K562 (cell line): ENCODE data around the gene FAM83B. TPM values are rescaled to one million over a fixed set of nuclear protein-coding genes. Genes with fewer than 3 reads are reported as not detected.

Experiments used
- ATAC-seq: fragments of 200-7000 bp; cut with Tn5 transposase; 3 replicates; pipeline ENCODE4 v1.9.1; 2020; ENCODE audit warnings: moderate library complexity
- BruUV-seq: library from RNA; stranded (reverse); fragments of 400-500 nt; replicated peaks from 2 replicates; lab custom pipeline; 2021; lab: Mats Ljungman, UMichigan
- CTCF ChIA-PET: fragments of 300-600 bp; formaldehyde crosslinking; extraction: SDS; loops from one replicate; lab custom pipeline; 2021; ENCODE audit warnings: low intra/inter-chr PET ratio; lab: Yijun Ruan, JAX
- POLR2A ChIA-PET: fragments of 300-600, 350-650 bp; sonication (Branson Sonifier 250); formaldehyde crosslinking; extraction: SDS; loops from one replicate; lab custom pipeline; 2021; ENCODE audit warnings: antibody characterized with exemption, inconsistent platforms; lab: Yijun Ruan, JAX
- DNase-seq, 4 experiments: peaks; one replicate each; pipeline versions ENCODE4 v3.0.0 to v3.0.0-alpha.2; 2011 to 2018; ENCODE audit warnings: low spot score in 3 of 4, mixed read lengths in 3 of 4; ENCODE audit errors: extremely low read depth in 1 of 4
- FAIRE-seq: peaks from 2 replicates; lab custom pipeline; 2011; peaks lifted over from hg19 to GRCh38; lab: Jason Lieb, UNC
- H2AFZ ChIP-seq: 2 replicates; pipeline ENCODE4 v1.6.0; 2011; ENCODE audit warnings: low read depth, low read length, control low read depth, inconsistent platforms
- H3K27ac ChIP-seq: fragments of 200-600 bp; 3 replicates; pipeline ENCODE4 v1.8.0; 2011; ENCODE audit warnings: low read depth, mild to moderate bottlenecking, control low read depth, inconsistent platforms, low read length, moderate library complexity, mixed read lengths; ENCODE audit errors: extremely low read depth
- H3K27me3 ChIP-seq, 2 experiments: fragments of 300-600 bp in 1 of 2; 2 replicates in 1 of 2; 3 replicates in 1 of 2; pipeline versions ENCODE4 v1.6.0 to v1.8.0; 2011; ENCODE audit warnings: inconsistent platforms in 2 of 2, low read length in 2 of 2, mild to moderate bottlenecking in 1 of 2, mixed read lengths in 1 of 2, moderate library complexity in 1 of 2; ENCODE audit not compliant: control insufficient read depth in 2 of 2, insufficient read depth in 2 of 2
- H3K36me3 ChIP-seq: fragments of 300-600 bp; 3 replicates; pipeline ENCODE4 v1.8.0; 2011; ENCODE audit warnings: mild to moderate bottlenecking, low read length, inconsistent platforms; ENCODE audit not compliant: control insufficient read depth, insufficient read depth
- H3K4me1 ChIP-seq, 2 experiments: fragments of 200-600 bp in 1 of 2; replicated peaks in 1 of 2; 2 replicates in 1 of 2; 3 replicates in 1 of 2; pipeline versions ENCODE4 v1.5.1 to v1.8.0; 2011; ENCODE audit warnings: inconsistent platforms in 2 of 2, low read length in 2 of 2, mild to moderate bottlenecking in 1 of 2, mixed read lengths in 1 of 2, moderate library complexity in 1 of 2; ENCODE audit not compliant: control insufficient read depth in 2 of 2, insufficient read depth in 2 of 2
- H3K4me2 ChIP-seq: 2 replicates; pipeline ENCODE4 v1.6.1; 2011; ENCODE audit warnings: low read length, control low read depth, inconsistent platforms, mixed read lengths; ENCODE audit not compliant: insufficient read depth
- H3K4me3 ChIP-seq: fragments of 200-600 bp; sonication (generic), shearing (Covaris generic); 2 replicates; pipeline ENCODE4 v1.5.1; 2016; ENCODE audit warnings: control low read depth, inconsistent platforms
- H3K79me2 ChIP-seq: fragments of 200-600 bp; 3 replicates; pipeline ENCODE4 v1.8.0; 2011; ENCODE audit warnings: low read length, inconsistent platforms; ENCODE audit not compliant: control insufficient read depth, insufficient read depth
- H3K9ac ChIP-seq, 2 experiments: 2 replicates each; pipeline versions ENCODE4 v1.6.0 to v1.6.1; 2011; ENCODE audit warnings: low read depth in 2 of 2, low read length in 2 of 2, control low read depth in 1 of 2, inconsistent platforms in 1 of 2, mild to moderate bottlenecking in 1 of 2, mixed read lengths in 1 of 2; ENCODE audit not compliant: insufficient read depth in 1 of 2
- H3K9me1 ChIP-seq: one replicate; pipeline ENCODE4 v1.6.0; 2011; ENCODE audit warnings: inconsistent platforms, mild to moderate bottlenecking, low read length, moderate library complexity; ENCODE audit not compliant: control insufficient read depth, insufficient read depth
- H3K9me3 ChIP-seq: replicated peaks from 2 replicates; pipeline ENCODE4 v1.5.1; 2011; ENCODE audit warnings: low read depth, low read length, inconsistent platforms; ENCODE audit not compliant: control insufficient read depth, insufficient read depth
- H4K20me1 ChIP-seq: replicated peaks from 2 replicates; pipeline ENCODE4 v1.6.1; 2011; ENCODE audit warnings: low read length, inconsistent platforms, mixed read lengths; ENCODE audit not compliant: control insufficient read depth, insufficient read depth
- CHD1 ChIP-seq: fragments of 200-600 bp; sonication (generic); IDR thresholded peaks from one replicate; pipeline ENCODE4 v1.6.1; 2012; ENCODE audit warnings: mild to moderate bottlenecking, moderate library complexity, low read length, inconsistent platforms
- E2F6 ChIP-seq, 2 experiments: IDR thresholded peaks; 2 replicates each; pipeline ENCODE4 v1.6.1; 2011; ENCODE audit warnings: borderline replicate concordance in 1 of 2, control low read depth in 1 of 2, low read depth in 1 of 2, low read length in 1 of 2, mild to moderate bottlenecking in 1 of 2, mixed read lengths in 1 of 2, moderate library complexity in 1 of 2; ENCODE audit not compliant: insufficient read depth in 1 of 2, insufficient read length in 1 of 2, poor library complexity in 1 of 2, severe bottlenecking in 1 of 2; ENCODE audit errors: extremely low read depth in 1 of 2
- ETV6 ChIP-seq, 3 experiments: fragments of 150-350 bp in 1 of 3; sonication (generic) in 1 of 3; formaldehyde crosslinking in 1 of 3; IDR thresholded peaks; 2 replicates each; pipeline versions ENCODE4 v1.6.1 to v1.8.0; 2014 to 2022; ENCODE audit warnings: borderline replicate concordance in 2 of 3, low read depth in 2 of 3, antibody characterized with exemption in 1 of 3, low read length in 1 of 3, mild to moderate bottlenecking in 1 of 3, missing genetic modification reagents in 1 of 3
- HMGXB4 ChIP-seq: sonication (generic); formaldehyde crosslinking; IDR thresholded peaks from 2 replicates; pipeline ENCODE4 v1.8.1; 2023; ENCODE audit warnings: mild to moderate bottlenecking, missing genetic modification reagents
- JUND ChIP-seq, 2 experiments: IDR thresholded peaks; 2 replicates in 1 of 2; 3 replicates in 1 of 2; pipeline ENCODE4 v1.6.1; 2011; ENCODE audit warnings: borderline replicate concordance in 2 of 2, low read depth in 2 of 2, low read length in 2 of 2, improper control_type of control experiment in 1 of 2, missing biosample characterization in 1 of 2, missing genetic modification characterization in 1 of 2, missing genetic modification reagents in 1 of 2
- L3MBTL2 ChIP-seq: fragments of 450-650 bp; IDR thresholded peaks from 2 replicates; pipeline ENCODE4 v1.6.1; 2016; ENCODE audit warnings: mild to moderate bottlenecking, moderate library complexity
- LARP7 ChIP-seq: fragments of 450-650 bp; IDR thresholded peaks from 2 replicates; pipeline ENCODE4 v1.6.1; 2016
- NFE2L1 ChIP-seq: fragments of 450-650 bp; IDR thresholded peaks from 2 replicates; pipeline ENCODE4 v1.6.1; 2016; ENCODE audit warnings: missing genetic modification characterization, low read depth, mild to moderate bottlenecking, missing compliant biosample characterization, moderate library complexity, borderline replicate concordance
- NR1H2 ChIP-seq: sonication (generic); formaldehyde crosslinking; IDR thresholded peaks from 2 replicates; pipeline ENCODE4 v1.4.0; 2020; ENCODE audit warnings: mild to moderate bottlenecking, missing genetic modification reagents
- SMAD2 ChIP-seq: fragments of 150-350 bp; IDR thresholded peaks from 2 replicates; pipeline ENCODE4 v1.6.1; 2014; ENCODE audit warnings: low read depth, mild to moderate bottlenecking, low read length
- TCF15 ChIP-seq: fragments of 250-450 bp; sonication (Bioruptor Pico); IDR thresholded peaks from 2 replicates; pipeline ENCODE4 v1.8.0; 2022; ENCODE audit warnings: moderate library complexity, mild to moderate bottlenecking, inconsistent platforms
- U2AF2 ChIP-seq: fragments of 200-400 bp; formaldehyde crosslinking; optimal IDR thresholded peaks from 2 replicates; pipeline ENCODE3; 2017; ENCODE audit warnings: low read depth, mild to moderate bottlenecking, low read length
- ZNF41 ChIP-seq: fragments of 250-450 bp; sonication (Bioruptor Pico); conservative IDR thresholded peaks from 2 replicates; pipeline ENCODE4 v1.4.0; 2020; ENCODE audit warnings: mild to moderate bottlenecking
- ZNF699 ChIP-seq: fragments of 250-450 bp; sonication (Bioruptor Pico); IDR thresholded peaks from 2 replicates; pipeline ENCODE4 v1.8.0; 2021; ENCODE audit warnings: mild to moderate bottlenecking, moderate library complexity; ENCODE audit not compliant: insufficient replicate concordance
- WGBS: fragments of 100-300 bp; shearing (Covaris generic); methylation state at CpG from one replicate; pipeline ENCODE4 v1.1.6; 2016; ENCODE audit warnings: low coverage, mixed read lengths; ENCODE audit not compliant: insufficient coverage; ENCODE audit errors: missing lambda C conversion rate; 5-methylcytosine and 5-hydroxymethylcytosine counted together
- in situ Hi-C: fragments of 300-500 bp; cut with MboI; formaldehyde crosslinking; loops from 4 replicates; pipeline ENCODE4 v1.15.0; 2018; ENCODE audit warnings: inconsistent platforms, mixed read lengths
- intact Hi-C: fragments of 100-400 bp; cut with micrococcal nuclease; formaldehyde crosslinking; loops from 2 replicates; pipeline ENCODE4 v1.14.2; 2022
- polyA plus RNA-seq, 8 experiments: library from polyadenylated mRNA; depleted of rRNA in 4 of 8; stranded (reverse) in 5 of 8; unstranded in 3 of 8; fragments of >200 nt; fragmentation: Nextera tagmentation in 2 of 8; fragmentation: Illumina TruSeq in 1 of 8; extraction: Ambion mirVana in 2 of 8; extraction: Trizol in 1 of 8; gene quantifications; 2 replicates each; pipeline versions ENCODE4 v1.2.1 to v1.2.3, GENCODE V29; 2011 to 2014; ENCODE audit warnings: inconsistent platforms in 1 of 8, missing spikeins in 1 of 8
- total RNA-seq, 7 experiments: library from RNA; depleted of rRNA in 6 of 7; stranded (reverse); fragments of >200 nt in 6 of 7; fragmentation: Illumina TruSeq in 2 of 7; extraction: Trizol in 2 of 7; gene quantifications; 2 replicates each; pipeline versions ENCODE4 v1.2.1 to v1.2.3, GENCODE V29; 2011 to 2021; ENCODE audit warnings: low replicate concordance in 1 of 7

The FAM83B gene
- total and polyA plus RNA-seq, 9 of the 15 experiments (the other 6 are each of a cell fraction or from before 2014, with no cell fraction given), result not detected

- WGBS, result 6% methylated on average over 1 of the region's 1 CpG
- no peak overlapping the region for H2AFZ ChIP-seq
- intact Hi-C loops (no loop called here), in situ Hi-C loops (no loop called here)
- no peak overlapping the region for H3K4me3 ChIP-seq
- ATAC-seq (no peak), DNase-seq (no peak), FAIRE-seq (no peak)
- no peaks in the 10 kb centered on the region for H3K9me1 ChIP-seq
- H3K4me2 ChIP-seq, result no peak overlapping the region
- no peaks in the 10 kb centered on the region for H3K36me3 ChIP-seq
- H3K27ac ChIP-seq, result no peak overlapping the region
- no peaks in the 10 kb centered on the region for H4K20me1 ChIP-seq
- H3K9me3 ChIP-seq, result no peaks in the 10 kb centered on the region
- H3K79me2 ChIP-seq, result no peaks in the 10 kb centered on the region
- POLR2A ChIA-PET, result no interaction called here
- no TSS peak for BruUV-seq
- H3K9ac ChIP-seq, result no peak overlapping the region
- CTCF ChIA-PET, result no interaction called here
- no peaks in the 10 kb centered on the region for H3K27me3 ChIP-seq
- no peaks in the 10 kb centered on the region for H3K4me1 ChIP-seq
- TF ChIP-seq HMGXB4 (CRISPR knock-in tag), result no peak
- TF ChIP-seq JUND (IDR thresholded peaks at IDR 0.05; ENCODE audit: borderline replicate concordance, low read depth, low read length), result no peak
- TF ChIP-seq JUND (tag; IDR thresholded peaks at IDR 0.05; ENCODE audit: borderline replicate concordance, low read depth, low read length), result no peak
- TF ChIP-seq L3MBTL2, result no peak
- no peak for TF ChIP-seq NFE2L1 (tag)
- TF ChIP-seq NR1H2 (CRISPR knock-in tag), result no peak
- TF ChIP-seq ZNF699, result no peak
- no peak for TF ChIP-seq U2AF2
- TF ChIP-seq SMAD2, result no peak
- no peak for TF ChIP-seq LARP7
- TF ChIP-seq E2F6 (IDR thresholded peaks at IDR 0.05; ENCODE audit: borderline replicate concordance in 1 of 2, extremely low read depth in 1 of 2, insufficient read depth in 1 of 2, insufficient read length in 1 of 2, low read depth in 1 of 2, low read length in 1 of 2, poor library complexity in 1 of 2, severe bottlenecking in 1 of 2), result no peak
- no peak for TF ChIP-seq ETV6 (IDR thresholded peaks at IDR 0.05; ENCODE audit: borderline replicate concordance in 1 of 2, low read depth in 2 of 2, low read length in 1 of 2)
- TF ChIP-seq ETV6 (CRISPR knock-in tag; IDR thresholded peaks at IDR 0.05; ENCODE audit: borderline replicate concordance), result no peak
- no peak for TF ChIP-seq TCF15
- no peak for TF ChIP-seq CHD1
- TF ChIP-seq ZNF41 (CRISPR knock-in tag), result no peak
These were observed 64.3 kb downstream of the FAM83B start for GRCh38 chr6:54910921-54911320.
